T-helper 1 cell treated with Interleukin-12 subunit alpha and Interleukin-12 subunit beta and Interleukin-4 antibody, amounts not matched to agents 30 μg/mL and 1 μg/mL, for 36 hours (primary cell): ENCODE data around the gene PRR7.

Experiments used
- H3K27ac Mint-ChIP-seq: one replicate; pipeline ENCODE4 v1.8.0; 2021; ENCODE audit warnings: mild to moderate bottlenecking, mixed read lengths
- H3K27me3 Mint-ChIP-seq: one replicate; pipeline ENCODE4 v1.8.0; 2021; ENCODE audit warnings: low read depth, mixed read lengths
- H3K36me3 Mint-ChIP-seq: one replicate; pipeline ENCODE4 v1.8.0; 2021; ENCODE audit warnings: low read depth, mixed read lengths
- H3K4me1 Mint-ChIP-seq: one replicate; pipeline ENCODE4 v1.8.0; 2021; ENCODE audit warnings: low read depth, mixed read lengths
- H3K4me3 Mint-ChIP-seq: one replicate; pipeline ENCODE4 v1.8.0; 2021; ENCODE audit warnings: mild to moderate bottlenecking, moderate library complexity, mixed read lengths
- H3K9me3 Mint-ChIP-seq: one replicate; pipeline ENCODE4 v1.8.0; 2021; ENCODE audit warnings: mixed read lengths

The PRR7 gene

DNA sequence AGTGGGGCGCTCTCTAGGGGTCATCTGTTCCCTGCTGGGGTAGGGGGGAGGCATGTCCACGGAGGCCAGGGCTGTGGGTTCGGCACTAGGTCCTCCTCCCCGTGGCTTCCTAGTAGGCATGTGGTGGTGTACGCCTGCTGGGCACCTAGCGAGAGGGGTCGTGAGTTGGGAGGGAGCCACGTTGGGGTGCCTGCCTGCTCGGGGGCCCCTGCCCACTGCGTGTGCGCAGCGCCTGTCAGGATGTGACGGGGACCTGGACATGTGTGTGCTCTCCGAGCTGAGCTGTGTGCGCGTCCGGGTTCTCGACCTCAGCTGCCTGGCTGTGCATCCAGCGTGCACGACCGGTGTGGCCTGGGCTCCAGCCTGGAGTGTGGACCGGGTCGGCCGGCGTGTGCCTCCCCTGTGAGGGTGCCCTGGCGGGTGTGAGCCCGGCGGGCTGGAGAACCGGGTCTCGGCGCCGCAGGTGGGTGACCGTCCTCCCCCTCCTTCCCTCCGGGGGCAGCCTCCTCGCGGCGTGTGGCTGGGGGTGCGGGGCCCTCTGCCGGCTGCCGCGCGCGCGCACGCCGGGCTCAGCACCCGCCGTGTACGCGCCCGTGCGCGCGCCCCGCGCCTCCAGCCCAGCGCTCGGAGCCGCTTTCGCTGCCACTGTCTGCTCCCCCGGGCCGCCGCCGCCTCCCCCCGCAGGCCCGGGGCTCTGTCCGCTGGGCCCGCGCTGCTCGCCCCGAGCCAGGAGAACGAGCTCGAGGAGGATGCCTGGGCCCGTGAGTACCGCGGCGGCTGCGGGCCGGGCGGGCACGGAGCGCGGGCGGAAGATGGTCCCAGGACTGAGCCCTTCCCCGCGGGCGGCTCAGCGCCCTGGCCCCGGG is at the start of gene PRR7:
Gene PRR7, plus strand, starts transcription at position 615 of the 866 bp plus-strand sequence. CDS start 8,254 bp downstream, outside the sequence.
- H3K9me3 Mint-ChIP-seq = no peaks in the 10 kb centered on the region
- H3K27me3 Mint-ChIP-seq = peaks cover 19% of the 10 kb centered on the region
- H3K27ac Mint-ChIP-seq = peak within 1 kb of the TSS; percentile 87
- peaks cover 12% of the 10 kb centered on the region for H3K36me3 Mint-ChIP-seq
- H3K4me1 Mint-ChIP-seq = peaks cover 34% of the 10 kb centered on the region
- H3K4me3 Mint-ChIP-seq = peak within 1 kb of the TSS; percentile 78

- Mint-ChIP-seq H3K27ac (no peak overlapping the region), H3K4me3 (no peak overlapping the region), H3K27me3 (peaks cover 32% of the 10 kb centered on the region), H3K4me1 (peaks cover 5% of the 10 kb centered on the region), H3K9me3 (no peaks in the 10 kb centered on the region), H3K36me3 (no peaks in the 10 kb centered on the region)
Observed at GRCh38 chr5:177397875-177398390, 48.7 kb upstream of the PRR7 start.

DNA sequence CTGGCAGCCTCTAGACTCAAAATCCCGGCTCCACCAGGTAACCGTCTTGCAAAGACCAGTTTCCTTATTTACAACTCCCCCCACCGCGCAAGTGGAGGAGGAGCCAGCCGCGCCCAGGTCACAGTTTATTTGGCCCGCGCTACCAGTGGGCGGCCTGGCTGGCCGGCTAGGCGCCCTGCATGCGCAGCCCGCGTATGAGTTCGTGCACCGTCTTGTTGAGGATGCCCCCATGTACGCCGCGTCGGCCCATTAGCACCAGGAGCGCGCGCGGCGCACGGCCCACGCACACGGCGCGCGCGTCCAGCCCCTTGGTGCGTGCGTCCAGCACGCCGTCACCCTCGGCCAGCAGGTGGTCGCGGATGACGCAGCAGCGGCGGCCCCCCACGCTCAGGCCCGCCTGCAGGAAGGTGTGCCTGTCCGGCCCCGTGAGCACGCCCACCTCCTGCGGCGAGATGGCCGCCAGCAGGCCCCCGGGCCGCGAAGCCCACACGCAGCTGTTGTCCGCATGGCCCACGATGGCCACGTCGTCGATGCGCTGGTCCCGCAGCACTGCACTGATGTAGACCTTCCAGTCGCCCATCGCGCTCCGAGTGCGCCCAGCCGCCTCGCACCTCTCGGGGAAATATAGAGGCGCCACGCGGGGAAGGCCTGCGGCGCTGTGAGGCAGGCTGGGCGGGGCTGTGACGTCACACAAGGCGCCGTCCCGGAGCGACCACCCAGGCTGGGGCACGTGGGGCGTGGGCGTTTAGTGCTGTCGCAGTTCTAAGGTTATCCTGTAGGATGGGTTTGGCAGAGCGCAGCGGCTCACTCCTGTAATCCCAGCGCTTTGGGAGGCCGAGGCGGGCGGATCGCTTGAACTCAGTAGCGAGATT is 46.4 kb upstream of the PRR7 start, which contains the start of gene PFN3:
Gene PFN3, minus strand, starts transcription at position 665 of the 872 bp plus-strand sequence. Its CDS starts 85 bp downstream, at position 580.
- peaks cover 42% of the 10 kb centered on the region for H3K27me3 Mint-ChIP-seq
- H3K4me1 Mint-ChIP-seq = peaks cover 11% of the 10 kb centered on the region
- H3K27ac Mint-ChIP-seq = no peak within 1 kb of the TSS
- no peaks in the 10 kb centered on the region for H3K36me3 Mint-ChIP-seq
- no peak within 1 kb of the TSS for H3K4me3 Mint-ChIP-seq
- no peaks in the 10 kb centered on the region for H3K9me3 Mint-ChIP-seq

DNA sequence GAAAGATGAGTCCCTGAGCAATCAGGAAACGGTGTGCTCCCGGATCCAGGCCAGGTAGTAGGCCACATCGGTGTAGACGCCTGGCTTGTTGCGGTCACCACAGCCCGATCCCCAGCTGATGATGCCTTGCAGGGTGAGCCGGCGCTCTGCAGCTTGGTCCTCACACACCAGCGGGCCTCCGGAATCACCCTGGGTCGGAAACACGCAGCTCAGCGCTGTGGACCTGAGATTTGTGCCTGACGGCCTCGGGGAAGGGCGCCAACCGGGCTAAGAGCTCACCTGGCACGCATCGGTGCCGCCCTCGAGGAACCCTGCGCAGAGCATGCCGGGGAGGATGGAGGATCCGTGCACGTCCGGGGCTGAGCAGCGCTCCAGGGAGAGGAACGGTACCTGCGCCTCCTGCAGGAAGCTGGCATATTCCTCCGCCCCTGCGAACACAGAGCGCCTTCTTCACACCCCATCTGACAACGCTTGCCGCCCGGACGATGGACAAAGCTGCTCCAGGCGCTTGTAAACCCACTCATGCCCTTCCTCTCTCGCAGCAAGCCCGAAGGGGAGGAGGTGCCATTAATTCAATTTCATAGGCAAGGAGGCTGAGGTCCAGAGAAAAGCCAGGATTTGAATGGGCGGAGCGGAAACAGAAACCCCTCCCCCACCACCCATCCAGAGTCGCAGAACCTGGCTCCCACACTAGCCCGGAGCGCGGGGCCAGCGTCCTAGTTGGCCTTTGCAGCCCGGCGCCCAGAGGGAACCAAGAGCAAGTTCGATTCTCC is 44.2 kb upstream of the PRR7 start:
- Mint-ChIP-seq H3K36me3 (no peaks in the 10 kb centered on the region), H3K9me3 (no peaks in the 10 kb centered on the region), H3K4me3 (peak overlapping the region; percentile 77), H3K4me1 (peaks cover 11% of the 10 kb centered on the region), H3K27ac (no peak overlapping the region), H3K27me3 (peaks cover 52% of the 10 kb centered on the region)

- peaks cover 56% of the 10 kb centered on the region for H3K27me3 Mint-ChIP-seq
- H3K4me3 Mint-ChIP-seq = peak overlapping the region; percentile 77
- peaks cover 11% of the 10 kb centered on the region for H3K4me1 Mint-ChIP-seq
- no peaks in the 10 kb centered on the region for H3K9me3 Mint-ChIP-seq
- no peak overlapping the region for H3K27ac Mint-ChIP-seq
- H3K36me3 Mint-ChIP-seq = no peaks in the 10 kb centered on the region
Observed at GRCh38 chr5:177403102-177403791, 43.4 kb upstream of the PRR7 start.

DNA sequence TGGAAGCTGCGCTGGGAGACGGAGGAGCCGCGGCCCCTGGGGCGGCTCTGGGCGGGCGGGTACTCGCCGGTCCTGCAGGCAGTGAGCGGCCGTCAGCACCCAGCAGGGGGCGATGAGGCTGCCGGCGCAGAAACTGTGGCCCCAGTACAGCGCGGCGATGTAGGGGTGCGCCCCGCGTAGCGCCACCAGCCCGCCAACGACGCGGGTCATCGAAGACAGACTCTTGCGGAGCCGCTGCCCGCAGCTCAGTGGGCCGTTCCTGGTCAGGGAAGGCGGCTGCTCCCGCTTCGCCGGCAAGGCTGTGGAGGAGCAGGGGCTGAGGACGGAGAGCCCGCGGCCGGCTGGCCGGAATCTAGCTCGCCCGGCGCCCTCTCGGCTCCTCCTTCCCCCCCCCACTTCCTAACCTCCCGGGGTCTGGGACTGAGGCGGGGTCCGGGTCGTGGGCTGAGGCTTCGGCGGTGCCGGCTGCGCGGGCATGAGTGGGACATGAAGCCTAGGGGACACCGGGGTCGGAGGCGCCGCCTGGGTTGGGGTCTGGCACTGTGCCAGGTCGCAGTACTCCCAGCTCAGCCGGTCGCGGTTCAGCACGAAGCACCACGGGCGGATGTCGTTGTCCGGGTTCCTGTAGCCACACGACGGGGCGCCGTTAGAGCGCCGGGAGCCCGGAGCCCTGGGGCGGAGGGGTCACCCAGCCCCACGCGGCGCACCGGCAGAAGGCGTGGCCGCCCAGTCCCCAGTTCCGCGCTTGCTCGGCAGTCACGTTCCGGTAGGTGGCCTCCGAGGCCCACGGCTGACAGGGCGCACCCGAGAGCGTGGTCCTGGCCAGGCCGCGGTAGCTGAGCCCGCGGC is 42.6 kb upstream of the PRR7 start:
- no peak overlapping the region for H3K27ac Mint-ChIP-seq
- H3K36me3 Mint-ChIP-seq = no peaks in the 10 kb centered on the region
- peaks cover 51% of the 10 kb centered on the region for H3K27me3 Mint-ChIP-seq
- no peaks in the 10 kb centered on the region for H3K9me3 Mint-ChIP-seq
- peak overlapping the region; percentile 77 for H3K4me3 Mint-ChIP-seq
- peaks cover 11% of the 10 kb centered on the region for H3K4me1 Mint-ChIP-seq

- H3K9me3 Mint-ChIP-seq = no peaks in the 10 kb centered on the region
- H3K4me1 Mint-ChIP-seq = peaks cover 11% of the 10 kb centered on the region
- no peak overlapping the region for H3K27ac Mint-ChIP-seq
- H3K27me3 Mint-ChIP-seq = peaks cover 51% of the 10 kb centered on the region
- H3K4me3 Mint-ChIP-seq = peak overlapping the region; percentile 28
- H3K36me3 Mint-ChIP-seq = no peaks in the 10 kb centered on the region
Observed at GRCh38 chr5:177404641-177405179, 41.9 kb upstream of the PRR7 start.

DNA sequence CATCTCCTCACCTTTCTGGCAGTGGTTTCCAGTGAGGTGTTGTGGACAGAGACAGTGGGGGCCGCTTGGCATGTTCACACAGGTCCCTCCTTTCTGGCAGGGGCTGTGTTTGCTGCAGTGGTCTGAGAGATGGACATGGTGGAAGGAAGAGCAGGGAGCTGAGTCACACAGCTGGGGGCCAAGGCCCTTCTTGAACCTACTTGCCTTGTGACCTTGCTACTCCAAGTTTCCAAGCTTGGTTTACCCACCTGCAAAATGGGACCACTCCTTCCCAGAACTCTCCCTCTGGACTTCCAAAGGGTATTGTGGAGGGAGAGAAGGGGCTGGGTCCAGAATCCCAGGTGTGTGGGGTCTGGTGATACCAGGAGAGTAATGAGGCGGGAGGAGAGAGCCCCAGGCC is 41.3 kb upstream of the PRR7 start:
- H3K27ac Mint-ChIP-seq = no peak overlapping the region
- H3K27me3 Mint-ChIP-seq = peaks cover 51% of the 10 kb centered on the region
- no peaks in the 10 kb centered on the region for H3K36me3 Mint-ChIP-seq
- H3K4me3 Mint-ChIP-seq = peak overlapping the region; percentile 28
- H3K4me1 Mint-ChIP-seq = peaks cover 11% of the 10 kb centered on the region
- no peaks in the 10 kb centered on the region for H3K9me3 Mint-ChIP-seq

GRCh38 chr5:177405805-177406204 is 40.8 kb upstream of the PRR7 start:
- Mint-ChIP-seq H3K27me3 (peaks cover 51% of the 10 kb centered on the region), H3K4me3 (no peak overlapping the region), H3K4me1 (peaks cover 16% of the 10 kb centered on the region), H3K9me3 (no peaks in the 10 kb centered on the region), H3K36me3 (no peaks in the 10 kb centered on the region), H3K27ac (no peak overlapping the region)

DNA sequence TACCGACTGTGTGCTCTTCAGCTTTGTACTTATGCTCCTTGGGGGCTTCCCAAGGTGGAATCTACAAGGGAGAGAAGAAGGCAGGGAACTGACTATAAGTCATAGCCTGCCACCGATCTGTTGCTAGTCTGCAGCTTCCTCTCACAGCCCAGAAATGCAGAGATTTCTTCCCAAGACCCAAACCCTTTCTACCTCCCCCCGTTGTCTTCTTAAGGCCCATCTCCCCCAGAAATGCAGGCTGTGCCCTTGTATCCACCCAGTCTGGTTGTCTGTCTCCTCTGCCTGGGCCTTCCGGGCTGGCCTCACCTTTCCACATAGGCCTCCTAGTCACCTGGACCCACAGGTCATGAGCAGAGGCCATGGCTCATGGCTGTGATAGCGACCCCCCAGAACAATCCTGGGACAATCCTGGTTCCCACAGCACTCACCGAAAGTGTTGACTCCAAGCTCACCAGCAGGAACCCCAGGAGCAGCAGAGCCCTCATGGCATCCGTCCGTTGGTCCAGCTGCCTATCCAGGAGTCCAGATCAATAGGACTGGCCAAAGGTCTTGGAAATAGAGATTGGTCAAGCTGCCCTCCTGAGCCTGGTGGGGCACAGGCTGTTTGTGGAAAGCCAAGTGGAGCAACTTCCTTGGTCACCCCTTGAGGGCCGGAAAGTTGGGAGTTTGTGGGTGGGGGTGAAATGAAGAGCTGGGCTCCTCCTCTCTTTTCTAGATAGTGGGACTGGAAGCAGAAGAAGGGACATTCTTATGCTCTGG is 37.4 kb upstream of the PRR7 start, which contains the start of gene F12:
Gene F12, minus strand, starts transcription at position 522 of the 759 bp plus-strand sequence. Its CDS starts 37 bp downstream, at position 485.
- no peak within 1 kb of the TSS for H3K4me3 Mint-ChIP-seq
- H3K27ac Mint-ChIP-seq = no peak within 1 kb of the TSS
- H3K36me3 Mint-ChIP-seq = no peaks in the 10 kb centered on the region
- peaks cover 11% of the 10 kb centered on the region for H3K4me1 Mint-ChIP-seq
- no peaks in the 10 kb centered on the region for H3K9me3 Mint-ChIP-seq
- H3K27me3 Mint-ChIP-seq = peaks cover 28% of the 10 kb centered on the region

DNA sequence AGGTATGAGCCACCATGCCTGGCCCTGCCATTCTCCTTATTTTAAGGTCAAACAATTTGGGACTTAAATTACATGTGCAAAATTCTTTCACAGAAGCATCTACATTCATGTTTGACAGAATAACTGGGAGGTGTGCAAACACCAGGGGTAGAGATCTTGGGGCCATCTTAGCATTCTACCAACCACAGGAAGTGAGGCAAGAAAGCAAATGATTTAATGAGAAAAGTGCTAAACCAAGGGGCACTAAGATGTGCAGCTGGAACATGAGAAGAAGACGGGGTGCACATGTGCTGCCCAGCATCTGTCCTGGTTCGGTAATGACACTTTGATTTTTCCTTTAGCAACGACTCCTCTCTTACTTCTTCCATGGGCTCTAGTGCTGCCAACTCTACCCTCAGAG is 36.0 kb upstream of the PRR7 start:
- no peak overlapping the region for H3K4me3 Mint-ChIP-seq
- H3K27me3 Mint-ChIP-seq = peaks cover 19% of the 10 kb centered on the region
- H3K36me3 Mint-ChIP-seq = no peaks in the 10 kb centered on the region
- H3K4me1 Mint-ChIP-seq = peaks cover 14% of the 10 kb centered on the region
- H3K9me3 Mint-ChIP-seq = no peaks in the 10 kb centered on the region
- H3K27ac Mint-ChIP-seq = no peak overlapping the region

DNA sequence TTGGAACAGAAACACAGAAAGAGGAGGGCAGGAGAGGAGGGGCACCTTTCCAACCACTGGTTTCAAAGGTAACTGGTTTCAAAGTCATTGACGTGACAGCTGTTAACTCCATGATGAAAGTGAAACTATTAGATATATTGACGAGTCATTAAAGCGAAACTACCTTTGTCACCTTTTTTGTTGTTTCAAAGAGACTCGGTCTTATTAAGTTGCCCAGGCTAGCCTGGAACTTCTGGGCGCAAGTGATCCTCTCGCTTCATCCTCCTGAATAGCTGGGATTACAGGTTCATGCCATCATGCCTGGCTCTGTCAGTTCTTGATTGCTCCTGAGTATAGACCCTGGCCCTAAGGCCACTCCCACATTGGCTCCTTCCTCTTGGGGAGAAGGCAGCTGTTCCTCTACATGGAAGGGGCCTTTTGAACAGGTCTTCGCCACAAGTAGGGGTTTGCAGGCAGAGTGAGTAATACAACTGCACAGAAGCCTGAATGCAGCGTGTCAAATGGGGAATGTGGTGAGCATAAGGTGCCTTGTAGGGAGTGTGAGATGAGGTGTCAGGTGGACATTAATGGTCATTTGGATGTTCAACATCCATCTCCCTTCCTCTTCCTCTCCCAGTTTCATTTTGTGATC is 33.9 kb upstream of the PRR7 start:
- H3K36me3 Mint-ChIP-seq = no peaks in the 10 kb centered on the region
- H3K27me3 Mint-ChIP-seq = peaks cover 1% of the 10 kb centered on the region
- H3K4me3 Mint-ChIP-seq = no peak overlapping the region
- no peak overlapping the region for H3K27ac Mint-ChIP-seq
- peaks cover 14% of the 10 kb centered on the region for H3K4me1 Mint-ChIP-seq
- no peaks in the 10 kb centered on the region for H3K9me3 Mint-ChIP-seq
